ENCODE measurements around the gene REEP1.

The REEP1 gene

DNA sequence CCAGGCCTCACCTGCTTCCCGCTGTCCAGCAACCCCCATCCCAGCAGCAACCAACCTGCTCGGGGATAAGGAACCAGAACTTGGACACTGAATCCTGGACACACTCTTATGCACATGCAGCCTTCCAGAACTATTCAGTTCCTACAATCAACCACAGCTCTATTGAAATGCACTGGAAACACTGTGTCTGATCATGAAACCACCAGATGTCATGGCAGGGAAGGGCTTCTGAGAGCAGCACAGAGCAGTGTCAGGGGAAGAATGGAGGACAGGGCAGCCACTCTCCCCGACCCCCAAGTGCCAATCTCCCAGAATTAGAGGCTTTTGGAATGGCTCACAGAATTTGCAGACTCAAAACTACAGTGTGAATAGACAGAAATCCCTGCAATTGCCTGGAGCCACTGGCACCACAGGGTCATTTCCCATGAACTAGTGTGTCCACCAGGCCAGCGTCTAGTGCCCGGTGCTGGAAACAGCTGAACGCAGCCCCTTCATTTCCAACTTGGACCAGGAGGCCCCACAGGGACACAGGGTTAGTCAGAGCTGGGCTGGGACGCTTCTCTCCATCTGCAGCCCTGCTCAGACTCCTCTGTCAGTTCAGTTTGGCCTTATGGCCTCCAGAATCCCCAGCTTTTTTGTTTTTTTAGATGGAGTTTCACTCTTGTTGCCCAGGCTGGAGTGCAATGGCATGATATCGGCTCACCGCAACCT is 112.6 kb downstream of the REEP1 start:
- Histone ChIP-seq H3K4me1 (peaks cover 38 to 67% (median 47%) of the 10 kb centered on the region in 10 experiments), H3K27me3 (peaks cover 0 to under 1% (median 0%) of the 10 kb centered on the region in 11 experiments; a peak in 2 of 22 replicates), H3K9me3 (replicated peaks in 1 of 11) (no peaks in the 10 kb centered on the region), H3K9ac (peak overlapping the region in 7 of 11 experiments; percentile 0 to 63 (median 48); a peak in 10 of 22 replicates), H3K4me3 (peak overlapping the region in 2 of 10 experiments; percentile 3 to 45; a peak in 1 of 20 replicates), H3K27ac (peak overlapping the region in 10 of 11 experiments; percentile 49 to 80 (median 58); a peak in 20 of 22 replicates), H3K36me3 (no peaks in the 10 kb centered on the region), H4K20me1 (no peaks in the 10 kb centered on the region; a peak in 1 of 22 replicates), H3K4me2 (peak overlapping the region; percentile 73 to 91 (median 86))
- TF ChIP-seq Cebpa-rat (IDR thresholded peaks at IDR 0.05) = no peak

DNA sequence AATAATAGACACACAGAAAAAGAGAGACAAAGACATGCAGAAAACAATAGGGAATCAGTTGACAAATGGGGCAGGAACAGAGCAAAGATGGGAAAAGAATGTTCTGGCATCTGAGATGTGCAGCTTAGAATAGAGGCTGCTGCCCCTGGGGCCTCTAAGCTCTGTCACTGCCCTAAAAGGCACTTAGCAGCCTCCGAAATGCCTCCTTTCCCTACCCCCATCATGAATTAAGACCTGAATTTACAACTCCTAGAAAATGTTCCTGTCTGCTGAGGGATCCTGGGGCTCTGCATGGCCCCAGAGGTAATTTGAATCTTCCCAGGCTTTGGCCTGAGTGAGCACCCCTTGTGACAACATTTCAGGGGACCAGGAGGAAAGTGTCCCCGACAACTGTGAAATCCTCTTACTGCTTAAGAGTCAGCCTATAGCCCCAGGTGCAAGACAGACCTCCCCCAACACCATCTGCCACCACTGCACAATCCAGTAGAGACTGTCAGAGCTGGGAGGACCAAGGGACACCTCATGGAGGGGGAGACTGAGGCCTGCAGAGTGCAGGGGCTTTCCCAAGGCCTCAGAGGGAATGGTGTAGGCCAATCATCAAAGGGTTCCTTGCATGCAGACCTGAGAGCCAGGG is 113.4 kb downstream of the REEP1 start:
- Histone ChIP-seq H3K36me3 (no peaks in the 10 kb centered on the region), H4K20me1 (no peaks in the 10 kb centered on the region), H3K27me3 (no peaks in the 10 kb centered on the region; a peak in 1 of 22 replicates), H3K27ac (peak overlapping the region in 1 of 11 experiments; percentile 74; a peak in 2 of 22 replicates), H3K9me3 (replicated peaks in 1 of 11) (no peaks in the 10 kb centered on the region), H3K4me2 (peak overlapping the region; percentile 73 to 91 (median 86); a peak in 21 of 22 replicates), H3K4me3 (no peak overlapping the region), H3K4me1 (peaks cover 38 to 64% (median 47%) of the 10 kb centered on the region in 10 experiments), H3K9ac (no peak overlapping the region)
- TF ChIP-seq Cebpa-rat (IDR thresholded peaks at IDR 0.05) = no peak

DNA sequence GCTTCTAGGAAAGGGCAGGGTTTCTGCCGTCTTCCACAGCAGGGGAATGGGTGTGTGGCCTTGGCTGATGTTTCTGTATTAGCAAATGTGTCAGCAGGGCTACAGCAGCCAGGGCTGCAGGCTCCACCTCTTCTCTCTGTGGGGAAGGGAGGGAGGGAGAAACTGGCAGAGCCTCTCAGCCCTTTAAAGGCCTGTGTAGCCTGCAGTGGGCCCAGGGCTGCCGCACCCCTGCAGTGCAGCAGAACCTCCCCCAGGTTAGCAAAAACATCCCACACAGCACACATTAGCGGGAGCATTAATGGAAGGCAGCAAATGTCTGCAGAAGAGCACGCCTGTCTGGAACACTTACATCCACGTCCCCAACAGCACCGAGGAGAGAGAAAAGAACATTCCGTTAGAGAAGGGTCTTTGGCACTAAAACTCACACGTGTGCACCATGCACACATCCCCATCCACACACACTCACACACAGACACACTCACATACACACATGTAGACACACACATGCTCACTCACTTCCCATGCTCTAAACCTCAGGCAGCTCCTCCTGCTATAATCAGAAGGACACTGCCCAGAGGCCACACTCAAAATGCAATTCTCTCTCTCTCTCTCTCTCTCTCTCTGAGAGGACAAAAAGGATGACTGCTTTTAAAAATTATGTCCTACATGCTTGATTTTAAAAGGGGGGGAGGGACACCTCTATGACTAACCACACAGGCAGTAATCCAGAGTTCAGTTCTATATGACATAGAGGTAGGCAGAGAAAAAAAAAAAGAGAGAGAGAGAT is 114.1 kb downstream of the REEP1 start:
- H3K27me3 ChIP-seq = no peaks in the 10 kb centered on the region
- peaks cover 42 to 64% (median 51%) of the 10 kb centered on the region in 10 experiments for H3K4me1 ChIP-seq
- H3K4me3 ChIP-seq = no peak overlapping the region
- no peak overlapping the region for H3K9ac ChIP-seq
- no peak for TF ChIP-seq Cebpa-rat (IDR thresholded peaks at IDR 0.05)
- H4K20me1 ChIP-seq = no peaks in the 10 kb centered on the region
- no peaks in the 10 kb centered on the region for H3K9me3 ChIP-seq (replicated peaks in 1 of 11)
- peak overlapping the region in 6 of 11 experiments; percentile 76 to 91 (median 86); a peak in 7 of 22 replicates for H3K4me2 ChIP-seq
- H3K36me3 ChIP-seq = no peaks in the 10 kb centered on the region
- H3K27ac ChIP-seq = no peak overlapping the region

DNA sequence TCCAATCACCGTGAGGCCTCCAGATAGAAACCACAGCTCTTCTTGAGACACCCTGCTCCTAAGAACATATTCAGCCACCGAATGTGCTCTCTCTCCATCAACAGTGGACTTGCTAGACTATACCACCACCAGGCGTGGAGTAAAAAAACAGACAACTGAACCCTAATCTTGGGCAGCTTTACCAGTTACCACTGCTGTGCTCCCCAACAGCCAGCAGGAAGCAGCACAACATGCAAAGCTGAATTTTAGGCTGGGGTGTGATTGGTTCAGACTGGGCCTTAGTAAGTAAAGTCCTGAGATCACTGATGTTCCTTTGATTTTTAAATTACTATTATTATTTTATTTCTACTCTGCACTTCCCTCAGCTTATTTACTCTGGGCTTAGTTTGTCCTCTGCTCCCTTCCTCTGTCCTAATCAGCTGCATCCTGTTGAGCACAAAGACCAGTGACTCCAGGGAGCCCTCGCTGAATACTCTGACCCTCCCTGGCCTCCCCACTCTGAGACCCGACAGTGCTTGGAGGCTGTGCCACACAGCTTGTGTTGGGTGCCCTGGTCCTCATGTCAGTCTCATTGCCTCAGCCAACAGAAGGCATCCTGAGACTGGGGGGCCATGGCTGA is 116.3 kb downstream of the REEP1 start:
- H3K4me3 ChIP-seq = no peak overlapping the region

DNA sequence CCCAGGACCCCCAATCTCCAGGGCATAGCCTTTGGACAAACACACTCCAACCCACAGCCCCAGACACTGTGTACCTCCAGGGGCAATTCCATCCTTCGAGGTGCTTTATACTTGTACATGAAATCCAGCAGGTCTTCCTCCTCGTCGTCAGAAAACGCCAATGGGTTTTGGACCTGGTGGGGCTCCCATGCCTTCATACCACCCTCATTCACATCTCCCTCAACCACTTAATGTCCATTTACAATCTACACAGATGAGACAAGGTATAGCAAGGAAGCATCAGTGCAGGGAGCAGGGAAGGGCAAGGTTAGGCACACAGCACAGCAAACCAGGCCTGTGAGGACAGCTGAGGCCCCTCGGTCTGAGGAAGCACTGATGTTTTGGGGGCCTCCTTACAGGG is 117.5 kb downstream of the REEP1 start:
- H3K4me3 ChIP-seq = no peak overlapping the region
- H3K4me2 ChIP-seq = no peak overlapping the region
- TF ChIP-seq Cebpa-rat (IDR thresholded peaks at IDR 0.05) = no peak
- H3K9me3 ChIP-seq (replicated peaks in 1 of 11) = peaks cover 0 to 7% (median 0%) of the 10 kb centered on the region in 11 experiments; a peak in 1 of 22 replicates
- no peaks in the 10 kb centered on the region for H3K27me3 ChIP-seq
- H3K27ac ChIP-seq = no peak overlapping the region
- no peaks in the 10 kb centered on the region for H4K20me1 ChIP-seq
- H3K36me3 ChIP-seq = 0 out of 22 replicates have a peak, but pooled peaks cover 0 to under 1% (median 0%) of the 10 kb centered on the region in 11 experiments
- H3K9ac ChIP-seq = no peak overlapping the region
- H3K4me1 ChIP-seq = peaks cover 34 to 49% (median 41%) of the 10 kb centered on the region in 10 experiments

More for the DNA sequence above, 116.3 kb downstream of the REEP1 start:
- Histone ChIP-seq H3K36me3 (no peaks in the 10 kb centered on the region), H3K9ac (no peak overlapping the region), H4K20me1 (no peaks in the 10 kb centered on the region), H3K9me3 (replicated peaks in 1 of 11) (peaks cover 0 to 7% (median 0%) of the 10 kb centered on the region in 11 experiments; a peak in 1 of 22 replicates), H3K27me3 (no peaks in the 10 kb centered on the region), H3K4me2 (peak overlapping the region in 1 of 11 experiments; percentile 22; a peak in 1 of 22 replicates), H3K27ac (no peak overlapping the region), H3K4me1 (peaks cover 47 to 61% (median 54%) of the 10 kb centered on the region in 10 experiments)
- TF ChIP-seq Cebpa-rat (IDR thresholded peaks at IDR 0.05) = no peak

DNA sequence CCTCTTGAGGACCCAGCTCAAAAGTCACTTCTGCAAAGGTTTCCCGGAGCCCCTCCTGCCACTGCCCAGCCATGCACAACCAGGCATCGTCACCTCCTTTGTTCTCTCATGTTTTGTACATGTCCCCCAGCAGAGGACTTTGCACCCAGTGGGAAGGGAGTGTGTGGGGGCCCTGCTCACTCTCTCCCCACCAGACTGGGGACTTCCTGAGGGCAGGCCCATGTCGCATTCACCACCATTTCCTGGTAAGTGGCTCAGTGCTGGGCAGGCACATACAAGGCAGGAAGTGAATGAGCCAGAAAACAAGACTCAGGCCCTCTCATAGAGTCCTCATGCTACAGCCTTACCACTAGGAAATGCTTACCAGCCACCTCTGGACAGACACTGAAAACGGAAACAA is 119.3 kb downstream of the REEP1 start:
- Histone ChIP-seq H3K27ac (peak overlapping the region in 4 of 11 experiments; percentile 4 to 37 (median 25); a peak in 3 of 22 replicates), H3K9me3 (replicated peaks in 1 of 11) (peaks cover 0 to 7% (median 0%) of the 10 kb centered on the region in 11 experiments; a peak in 1 of 22 replicates), H4K20me1 (no peaks in the 10 kb centered on the region; a peak in 2 of 22 replicates), H3K36me3 (peaks cover 8 to 18% (median 14%) of the 10 kb centered on the region in 11 experiments), H3K9ac (no peak overlapping the region), H3K27me3 (no peaks in the 10 kb centered on the region), H3K4me2 (peak overlapping the region; percentile 22 to 71 (median 55); a peak in 19 of 22 replicates), H3K4me1 (peaks cover 21 to 31% (median 27%) of the 10 kb centered on the region in 10 experiments), H3K4me3 (no peak overlapping the region)
- TF ChIP-seq Cebpa-rat (IDR thresholded peaks at IDR 0.05) = no peak

DNA sequence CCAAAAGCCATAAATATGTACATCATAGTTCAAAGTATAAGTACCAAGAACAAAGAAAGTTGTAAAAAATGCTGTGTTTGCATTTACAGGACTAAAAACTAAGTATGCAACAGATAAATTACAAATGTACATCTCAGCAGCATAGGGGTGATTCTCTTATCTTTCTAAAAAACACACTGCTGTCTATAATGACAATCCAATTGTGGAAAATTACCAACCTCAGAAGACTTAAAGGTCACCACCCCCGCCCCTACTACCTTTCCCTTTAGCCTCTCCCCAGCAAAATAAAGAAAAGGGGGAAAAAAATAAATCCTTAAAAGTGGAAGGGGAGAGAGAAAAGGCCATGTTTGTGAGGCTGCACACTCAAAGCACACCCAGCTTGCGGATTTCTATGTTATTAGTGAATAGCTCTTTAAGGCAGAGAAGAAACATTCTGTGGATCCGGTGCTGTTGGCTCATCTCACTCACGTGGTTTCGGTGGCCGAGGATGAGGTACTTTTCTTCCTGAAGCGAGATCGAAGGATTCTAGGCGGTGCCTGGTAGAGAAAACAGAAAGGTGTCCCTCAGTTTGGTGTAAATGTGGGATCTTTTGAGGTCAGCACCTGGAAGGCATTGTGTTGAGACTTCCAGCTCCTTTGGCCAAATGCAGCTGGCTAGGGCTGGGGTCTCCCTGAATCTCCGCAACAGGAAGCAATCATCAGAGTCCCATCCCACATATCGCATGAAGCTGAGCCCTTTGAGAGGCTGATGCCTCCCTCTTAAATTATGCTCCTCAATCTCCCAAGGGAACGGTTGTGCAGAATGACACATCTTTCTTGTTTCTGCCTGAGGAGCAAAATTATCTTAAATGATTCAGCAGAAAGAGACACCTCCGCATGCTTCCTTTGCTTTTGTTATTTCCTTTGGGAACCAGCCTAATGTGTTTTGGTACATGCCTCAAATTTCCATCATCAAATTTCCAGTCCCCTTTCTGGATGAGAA is 120.6 kb downstream of the REEP1 start:
- H3K9me3 ChIP-seq (replicated peaks in 1 of 11) = peaks cover 0 to 7% (median 0%) of the 10 kb centered on the region in 11 experiments; a peak in 1 of 22 replicates
- H3K9ac ChIP-seq = no peak overlapping the region
- peaks cover 21 to 31% (median 26%) of the 10 kb centered on the region in 10 experiments for H3K4me1 ChIP-seq
- peak overlapping the region in 1 of 11 experiments; percentile 53; a peak in 2 of 22 replicates for H3K27ac ChIP-seq
- TF ChIP-seq Cebpa-rat (IDR thresholded peaks at IDR 0.05) = no peak
- no peaks in the 10 kb centered on the region for H3K27me3 ChIP-seq
- no peaks in the 10 kb centered on the region; a peak in 3 of 22 replicates for H4K20me1 ChIP-seq
- peak overlapping the region; percentile 16 to 74 (median 62); a peak in 21 of 22 replicates for H3K4me2 ChIP-seq
- H3K4me3 ChIP-seq = no peak overlapping the region
- peaks cover 19 to 31% (median 26%) of the 10 kb centered on the region in 11 experiments for H3K36me3 ChIP-seq
